Brain pericyte (primary cell): ENCODE results near the gene DMRT2.

Experiments
- DNase-seq: peaks from one replicate; pipeline ENCODE4 v3.0.0-alpha.2; 2012; ENCODE audit warnings: low read depth, low spot score

Gene DMRT2

GRCh38 chr9:1050125-1050895 is at the start of gene DMRT2:
DMRT2 (plus strand) TSS chr9:1050357; CDS start chr9:1051614, 1,257 bp downstream.
- DNase-seq, result no peak

GRCh38 chr9:1001838-1002237 is 48.3 kb upstream of the DMRT2 start:
- DNase-seq, result no peak

- no peak for DNase-seq
Observed at GRCh38 chr9:1002678-1003077, 47.5 kb upstream of the DMRT2 start.

- DNase-seq, result no peak
Observed at GRCh38 chr9:1005043-1005667, 45.0 kb upstream of the DMRT2 start.

GRCh38 chr9:1007312-1007711 is 42.8 kb upstream of the DMRT2 start:
- no peak for DNase-seq

- no peak for DNase-seq
Observed at GRCh38 chr9:1008216-1008615, 41.9 kb upstream of the DMRT2 start.

GRCh38 chr9:1009101-1009707 is 41.0 kb upstream of the DMRT2 start:
- peak; percentile 39 for DNase-seq

- DNase-seq, result no peak
Observed at GRCh38 chr9:1013021-1013420, 37.1 kb upstream of the DMRT2 start.

GRCh38 chr9:1014225-1014624 is 35.9 kb upstream of the DMRT2 start:
- DNase-seq, result no peak

- no peak for DNase-seq
Observed at GRCh38 chr9:1014640-1015039, 35.5 kb upstream of the DMRT2 start.

- DNase-seq, result no peak
Observed at GRCh38 chr9:1018121-1018520, 32.0 kb upstream of the DMRT2 start.

- DNase-seq, result no peak
Observed at GRCh38 chr9:1024112-1024511, 26.0 kb upstream of the DMRT2 start.

GRCh38 chr9:1025131-1025530 is 25.0 kb upstream of the DMRT2 start:
- DNase-seq, result no peak

- no peak for DNase-seq
Observed at GRCh38 chr9:1026219-1026618, 23.9 kb upstream of the DMRT2 start.

GRCh38 chr9:1028501-1029190 is 21.5 kb upstream of the DMRT2 start:
- DNase-seq, result no peak

GRCh38 chr9:1031951-1032601 is 18.1 kb upstream of the DMRT2 start:
- DNase-seq, result no peak

GRCh38 chr9:1034271-1034670 is 15.9 kb upstream of the DMRT2 start:
- DNase-seq, result no peak

- no peak for DNase-seq
Observed at GRCh38 chr9:1039589-1039988, 10.6 kb upstream of the DMRT2 start.

- DNase-seq, result no peak
Observed at GRCh38 chr9:1042466-1042865, 7.7 kb upstream of the DMRT2 start.

GRCh38 chr9:1044643-1045042 is 5.5 kb upstream of the DMRT2 start:
- no peak for DNase-seq

- DNase-seq, result no peak
Observed at GRCh38 chr9:1046639-1047572, 3.3 kb upstream of the DMRT2 start.
